ENCODE measurements around the gene DUT.

The DUT gene

GRCh38 chr15:48285329-48286214, 45.7 kb upstream of the DUT start:
- TF ChIP-seq CTCF (IDR thresholded peaks at IDR 0.05; ENCODE audit: poor library complexity, severe bottlenecking), result peak; percentile 98
- Histone ChIP-seq H3K9me3 (ENCODE audit: severe bottlenecking) (no peaks in the 10 kb centered on the region), H3K27ac (ENCODE audit: poor library complexity, severe bottlenecking) (no peak overlapping the region), H3K4me3 (ENCODE audit: severe bottlenecking) (no peak overlapping the region), H3K4me1 (ENCODE audit: insufficient read depth, poor library complexity, severe bottlenecking) (no peaks in the 10 kb centered on the region), H3K27me3 (ENCODE audit: insufficient read depth, poor library complexity, severe bottlenecking) (peaks cover 5% of the 10 kb centered on the region), H3K36me3 (ENCODE audit: low read depth) (no peaks in the 10 kb centered on the region)
- DNase-seq (ENCODE audit: low spot score), result no peak
- peak; percentile 85 for ATAC-seq (ENCODE audit: low read depth)

GRCh38 chr15:48289628-48290027, 41.6 kb upstream of the DUT start:
- ATAC-seq (ENCODE audit: low read depth) (no peak), DNase-seq (ENCODE audit: low spot score) (no peak)
- TF ChIP-seq CTCF (IDR thresholded peaks at IDR 0.05; ENCODE audit: poor library complexity, severe bottlenecking), result no peak

GRCh38 chr15:48292458-48292857, 38.8 kb upstream of the DUT start:
- Histone ChIP-seq H3K9me3 (ENCODE audit: severe bottlenecking) (no peaks in the 10 kb centered on the region), H3K27me3 (ENCODE audit: insufficient read depth, poor library complexity, severe bottlenecking) (no peaks in the 10 kb centered on the region), H3K27ac (ENCODE audit: poor library complexity, severe bottlenecking) (no peak overlapping the region), H3K36me3 (ENCODE audit: low read depth) (no peaks in the 10 kb centered on the region), H3K4me3 (ENCODE audit: severe bottlenecking) (no peak overlapping the region), H3K4me1 (ENCODE audit: insufficient read depth, poor library complexity, severe bottlenecking) (no peaks in the 10 kb centered on the region)
- DNase-seq (ENCODE audit: low spot score) (no peak), ATAC-seq (ENCODE audit: low read depth) (no peak)
- TF ChIP-seq CTCF (IDR thresholded peaks at IDR 0.05; ENCODE audit: poor library complexity, severe bottlenecking), result no peak

More at GRCh38 chr15:48289628-48290027, 41.6 kb upstream of the DUT start:
- Histone ChIP-seq H3K27me3 (ENCODE audit: insufficient read depth, poor library complexity, severe bottlenecking) (peaks cover 4% of the 10 kb centered on the region), H3K9me3 (ENCODE audit: severe bottlenecking) (no peaks in the 10 kb centered on the region), H3K4me1 (ENCODE audit: insufficient read depth, poor library complexity, severe bottlenecking) (no peaks in the 10 kb centered on the region), H3K36me3 (ENCODE audit: low read depth) (no peaks in the 10 kb centered on the region), H3K4me3 (ENCODE audit: severe bottlenecking) (no peak overlapping the region), H3K27ac (ENCODE audit: poor library complexity, severe bottlenecking) (no peak overlapping the region)

GRCh38 chr15:48297668-48298067, 33.6 kb upstream of the DUT start:
- Histone ChIP-seq H3K9me3 (ENCODE audit: severe bottlenecking) (no peaks in the 10 kb centered on the region), H3K27me3 (ENCODE audit: insufficient read depth, poor library complexity, severe bottlenecking) (no peaks in the 10 kb centered on the region), H3K27ac (ENCODE audit: poor library complexity, severe bottlenecking) (no peak overlapping the region), H3K4me1 (ENCODE audit: insufficient read depth, poor library complexity, severe bottlenecking) (no peaks in the 10 kb centered on the region), H3K36me3 (ENCODE audit: low read depth) (no peaks in the 10 kb centered on the region), H3K4me3 (ENCODE audit: severe bottlenecking) (no peak overlapping the region)
- DNase-seq (ENCODE audit: low spot score) (no peak), ATAC-seq (ENCODE audit: low read depth) (no peak)
- no peak for TF ChIP-seq CTCF (IDR thresholded peaks at IDR 0.05; ENCODE audit: poor library complexity, severe bottlenecking)

GRCh38 chr15:48298914-48299313, 32.3 kb upstream of the DUT start:
- no peak for TF ChIP-seq CTCF (IDR thresholded peaks at IDR 0.05; ENCODE audit: poor library complexity, severe bottlenecking)
- DNase-seq (ENCODE audit: low spot score) (no peak), ATAC-seq (ENCODE audit: low read depth) (no peak)
- H3K9me3 ChIP-seq (ENCODE audit: severe bottlenecking), result no peaks in the 10 kb centered on the region
- no peak overlapping the region for H3K27ac ChIP-seq (ENCODE audit: poor library complexity, severe bottlenecking)
- no peaks in the 10 kb centered on the region for H3K27me3 ChIP-seq (ENCODE audit: insufficient read depth, poor library complexity, severe bottlenecking)
- no peak overlapping the region for H3K4me3 ChIP-seq (ENCODE audit: severe bottlenecking)
- H3K36me3 ChIP-seq (ENCODE audit: low read depth), result no peaks in the 10 kb centered on the region
- no peaks in the 10 kb centered on the region for H3K4me1 ChIP-seq (ENCODE audit: insufficient read depth, poor library complexity, severe bottlenecking)
